GM23338 (cell line): ENCODE measurements around the gene CLSTN2. TPM values are rescaled to one million over a fixed set of nuclear protein-coding genes. Genes with fewer than 3 reads are reported as not detected.

Experiments
- ATAC-seq: fragments of 200-7000 bp; cut with Tn5 transposase; 3 replicates; pipeline ENCODE4 v1.9.1; 2020
- DNase-seq: peaks from one replicate; pipeline ENCODE4 v3.0.0-alpha.2; 2015; ENCODE audit warnings: low spot score
- H2AFZ ChIP-seq: fragments of 200-600 bp; sonication (generic); 2 replicates; pipeline ENCODE4 v1.8.0; 2016; ENCODE audit warnings: antibody characterized with exemption, mild to moderate bottlenecking, moderate library complexity
- H3F3A ChIP-seq: fragments of 200-600 bp; sonication (generic); replicated peaks from 2 replicates; pipeline ENCODE4 v1.8.0; 2017; ENCODE audit warnings: antibody characterized with exemption, mixed run types, low read depth
- H3K27ac ChIP-seq: fragments of 200-600 bp; sonication (generic); 2 replicates; pipeline ENCODE4 v1.6.1; 2016; ENCODE audit warnings: low read depth
- H3K27me3 ChIP-seq: fragments of 200-600 bp; sonication (generic); 2 replicates; pipeline ENCODE4 v1.8.0; 2016; ENCODE audit warnings: mild to moderate bottlenecking, mixed run types, moderate library complexity; ENCODE audit not compliant: insufficient read depth
- H3K36me3 ChIP-seq: fragments of 200-600 bp; sonication (generic); 2 replicates; pipeline ENCODE4 v1.8.0; 2016; ENCODE audit warnings: mild to moderate bottlenecking; ENCODE audit not compliant: insufficient read depth
- H3K4me1 ChIP-seq: fragments of 200-600 bp; sonication (generic); 2 replicates; pipeline ENCODE4 v1.8.0; 2016; ENCODE audit warnings: mild to moderate bottlenecking, moderate library complexity; ENCODE audit not compliant: insufficient read depth
- H3K4me2 ChIP-seq: fragments of 200-600 bp; sonication (generic); 2 replicates; pipeline ENCODE4 v1.7.1; 2017; ENCODE audit warnings: mixed run types
- H3K4me3 ChIP-seq: fragments of 200-600 bp; sonication (generic); 2 replicates; pipeline ENCODE4 v1.6.1; 2016; ENCODE audit warnings: mixed run types
- H3K79me2 ChIP-seq: fragments of 200-600 bp; sonication (generic); replicated peaks from 2 replicates; pipeline ENCODE4 v1.8.0; 2017; ENCODE audit warnings: mild to moderate bottlenecking; ENCODE audit not compliant: insufficient read depth
- H3K9me2 ChIP-seq: fragments of 200-600 bp; sonication (generic); 2 replicates; pipeline ENCODE4 v1.8.0; 2017; ENCODE audit not compliant: insufficient read depth
- H4K20me1 ChIP-seq: fragments of 200-600 bp; sonication (generic); replicated peaks from 2 replicates; pipeline ENCODE4 v1.8.0; 2017; ENCODE audit warnings: mild to moderate bottlenecking; ENCODE audit not compliant: insufficient read depth
- H3K27ac Mint-ChIP-seq: 2 replicates; pipeline ENCODE4 v1.8.0; 2020; ENCODE audit warnings: inconsistent platforms, mild to moderate bottlenecking, moderate library complexity, mixed read lengths
- H3K27me3 Mint-ChIP-seq: 3 replicates; pipeline ENCODE4 v1.8.0; 2022; ENCODE audit warnings: low read depth, mild to moderate bottlenecking, moderate library complexity, mixed read lengths, inconsistent platforms; ENCODE audit not compliant: insufficient read depth, poor library complexity
- H3K36me3 Mint-ChIP-seq: 3 replicates; pipeline ENCODE4 v1.8.0; 2021; ENCODE audit warnings: low read depth, mild to moderate bottlenecking, inconsistent platforms, moderate library complexity, mixed read lengths
- H3K4me1 Mint-ChIP-seq: 3 replicates; pipeline ENCODE4 v1.8.0; 2020; ENCODE audit warnings: mild to moderate bottlenecking, inconsistent platforms, mixed read lengths
- H3K4me3 Mint-ChIP-seq: 3 replicates; pipeline ENCODE4 v1.8.0; 2021; ENCODE audit warnings: moderate library complexity, mild to moderate bottlenecking, inconsistent platforms, mixed read lengths
- H3K9me3 Mint-ChIP-seq: 3 replicates; pipeline ENCODE4 v1.8.0; 2020; ENCODE audit warnings: moderate library complexity, mild to moderate bottlenecking, inconsistent platforms, mixed read lengths
- CREB1 ChIP-seq: fragments of 250-450 bp; sonication (Bioruptor Pico); IDR thresholded peaks from 2 replicates; pipeline ENCODE4 v1.5.0; 2020; ENCODE audit warnings: low read depth, mild to moderate bottlenecking, moderate library complexity
- EZH2 ChIP-seq: fragments of 200-600 bp; sonication (generic); IDR thresholded peaks from one replicate; pipeline ENCODE4 v1.8.0; 2017; ENCODE audit warnings: antibody characterized with exemption, mild to moderate bottlenecking, low read depth; ENCODE audit not compliant: unreplicated experiment
- EZH2phosphoT487 ChIP-seq: fragments of 200-600 bp; sonication (generic); IDR thresholded peaks from one replicate; pipeline ENCODE4 v1.8.1; 2018; ENCODE audit warnings: antibody characterized with exemption; ENCODE audit not compliant: unreplicated experiment
- JUNB ChIP-seq: IDR thresholded peaks from one replicate; pipeline ENCODE4 v1.6.1; 2016; ENCODE audit warnings: antibody characterized with exemption; ENCODE audit not compliant: unreplicated experiment
- NANOG ChIP-seq: IDR thresholded peaks from 2 replicates; pipeline ENCODE4 v1.6.1; 2016; ENCODE audit warnings: antibody characterized with exemption, borderline replicate concordance
- POLR2AphosphoS5 ChIP-seq: IDR thresholded peaks from 2 replicates; pipeline ENCODE4 v1.6.1; 2016; ENCODE audit warnings: antibody characterized with exemption, low read depth
- STAT1 ChIP-seq: IDR thresholded peaks from one replicate; pipeline ENCODE4 v1.6.1; 2016; ENCODE audit warnings: antibody characterized with exemption; ENCODE audit not compliant: unreplicated experiment
- ZNF114 ChIP-seq: fragments of 250-450 bp; sonication (Bioruptor Pico); IDR thresholded peaks from 2 replicates; pipeline ENCODE4 v1.5.0; 2020; ENCODE audit warnings: mild to moderate bottlenecking, moderate library complexity
- ZNF331 ChIP-seq: fragments of 250-450 bp; sonication (Bioruptor Pico); IDR thresholded peaks from 2 replicates; pipeline ENCODE4 v1.5.0; 2020; ENCODE audit warnings: low read depth, mild to moderate bottlenecking, moderate library complexity
- ZNF462 ChIP-seq: fragments of 250-450 bp; sonication (Bioruptor Pico); IDR thresholded peaks from 2 replicates; pipeline ENCODE4 v1.5.0; 2020; ENCODE audit warnings: mild to moderate bottlenecking, moderate library complexity
- polyA plus RNA-seq: library from polyadenylated mRNA; unstranded; fragments of >200 nt; fragmentation: Nextera tagmentation; extraction: Ambion mirVana; gene quantifications from 2 replicates; pipeline ENCODE4 v1.2.1, GENCODE V29; 2016
- total RNA-seq: library from RNA; depleted of rRNA; stranded (reverse); fragments of >200 nt; shearing (Covaris generic); gene quantifications from 2 replicates; pipeline ENCODE4 v1.2.3, GENCODE V29; 2014
- TF ChIP-seq, protein P1 (sequence below): IDR thresholded peaks from one replicate; pipeline ENCODE4 v1.6.1; 2018; ENCODE audit warnings: antibody characterized with exemption; ENCODE audit not compliant: unreplicated experiment
- TF ChIP-seq, protein P2 (sequence below), 2 experiments: fragments of 200-600 bp in 1 of 2; sonication (generic) in 1 of 2; conservative IDR thresholded peaks; 2 replicates each; pipeline versions ENCODE4 v1.5.1 to v1.6.1; 2016 to 2017; ENCODE audit warnings: antibody characterized with exemption in 2 of 2, low read depth in 2 of 2, mild to moderate bottlenecking in 2 of 2, moderate library complexity in 1 of 2
- TF ChIP-seq, protein P3 (sequence below): IDR thresholded peaks from 2 replicates; pipeline ENCODE4 v1.6.1; 2016; ENCODE audit warnings: antibody characterized with exemption

The CLSTN2 gene
- total and polyA plus RNA-seq, 2 experiments from 2014 or later: 0.11 to 0.83 TPM

DNA sequence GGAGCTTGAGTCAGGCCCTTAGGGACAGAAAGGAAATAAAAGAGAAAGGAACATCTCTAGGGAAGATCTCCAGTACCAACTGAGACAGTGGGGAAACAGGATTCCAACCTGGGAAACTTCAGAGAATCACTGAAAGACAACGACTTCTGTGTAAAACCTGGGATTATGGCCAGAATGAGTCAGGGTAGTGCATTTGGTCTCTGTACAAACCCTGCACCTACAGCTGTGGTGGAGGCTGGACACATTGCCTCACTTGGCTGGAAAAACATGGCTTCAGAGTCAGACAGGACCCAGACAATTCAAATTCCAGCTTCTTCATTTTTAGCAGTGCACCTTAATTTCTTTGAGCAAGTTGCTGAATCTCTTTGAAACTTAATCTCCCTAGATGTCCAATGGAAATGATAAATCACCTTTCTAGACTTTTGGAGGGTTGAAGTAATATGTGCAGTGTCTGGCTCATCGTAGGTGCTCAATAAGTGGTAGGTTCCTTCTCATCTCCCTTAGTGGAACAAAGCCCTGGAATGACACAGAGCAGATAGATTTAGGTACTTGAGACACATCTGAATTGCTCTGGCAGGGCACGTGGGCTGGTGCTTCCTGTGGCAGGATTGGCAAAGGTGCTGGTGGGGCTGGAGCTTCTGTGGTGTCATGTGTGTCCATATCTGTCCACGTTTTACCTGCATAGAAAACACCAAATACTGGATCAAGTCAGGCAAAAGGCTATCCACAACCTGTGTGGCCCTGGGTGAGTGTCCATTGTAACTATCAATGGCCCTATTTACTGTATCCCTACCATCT is 6.1 kb upstream of the CLSTN2 start:
- Histone ChIP-seq H3K27me3 (peaks cover 9% of the 10 kb centered on the region), H3F3A (no peaks in the 10 kb centered on the region), H3K4me3 (no peak overlapping the region), H3K27ac (no peak overlapping the region), H3K4me1 (no peaks in the 10 kb centered on the region), H3K79me2 (no peaks in the 10 kb centered on the region), H3K36me3 (no peaks in the 10 kb centered on the region), H3K9me2 (0 out of 2 replicates have a peak, but pooled peaks cover 3% of the 10 kb centered on the region), H2AFZ (no peak overlapping the region), H3K4me2 (no peak overlapping the region), H4K20me1 (no peaks in the 10 kb centered on the region)
- TF ChIP-seq ZNF114 (CRISPR knock-in tag) (no peak), STAT1 (no peak), ZNF331 (CRISPR knock-in tag) (no peak), CREB1 (CRISPR knock-in tag) (no peak), NANOG (no peak), JUNB (no peak), EZH2phosphoT487 (no peak), POLR2AphosphoS5 (no peak), ZNF462 (CRISPR knock-in tag) (no peak), EZH2 (no peak)
- TF ChIP-seq, protein P1, sequence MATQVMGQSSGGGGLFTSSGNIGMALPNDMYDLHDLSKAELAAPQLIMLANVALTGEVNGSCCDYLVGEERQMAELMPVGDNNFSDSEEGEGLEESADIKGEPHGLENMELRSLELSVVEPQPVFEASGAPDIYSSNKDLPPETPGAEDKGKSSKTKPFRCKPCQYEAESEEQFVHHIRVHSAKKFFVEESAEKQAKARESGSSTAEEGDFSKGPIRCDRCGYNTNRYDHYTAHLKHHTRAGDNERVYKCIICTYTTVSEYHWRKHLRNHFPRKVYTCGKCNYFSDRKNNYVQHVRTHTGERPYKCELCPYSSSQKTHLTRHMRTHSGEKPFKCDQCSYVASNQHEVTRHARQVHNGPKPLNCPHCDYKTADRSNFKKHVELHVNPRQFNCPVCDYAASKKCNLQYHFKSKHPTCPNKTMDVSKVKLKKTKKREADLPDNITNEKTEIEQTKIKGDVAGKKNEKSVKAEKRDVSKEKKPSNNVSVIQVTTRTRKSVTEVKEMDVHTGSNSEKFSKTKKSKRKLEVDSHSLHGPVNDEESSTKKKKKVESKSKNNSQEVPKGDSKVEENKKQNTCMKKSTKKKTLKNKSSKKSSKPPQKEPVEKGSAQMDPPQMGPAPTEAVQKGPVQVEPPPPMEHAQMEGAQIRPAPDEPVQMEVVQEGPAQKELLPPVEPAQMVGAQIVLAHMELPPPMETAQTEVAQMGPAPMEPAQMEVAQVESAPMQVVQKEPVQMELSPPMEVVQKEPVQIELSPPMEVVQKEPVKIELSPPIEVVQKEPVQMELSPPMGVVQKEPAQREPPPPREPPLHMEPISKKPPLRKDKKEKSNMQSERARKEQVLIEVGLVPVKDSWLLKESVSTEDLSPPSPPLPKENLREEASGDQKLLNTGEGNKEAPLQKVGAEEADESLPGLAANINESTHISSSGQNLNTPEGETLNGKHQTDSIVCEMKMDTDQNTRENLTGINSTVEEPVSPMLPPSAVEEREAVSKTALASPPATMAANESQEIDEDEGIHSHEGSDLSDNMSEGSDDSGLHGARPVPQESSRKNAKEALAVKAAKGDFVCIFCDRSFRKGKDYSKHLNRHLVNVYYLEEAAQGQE: no peak
- TF ChIP-seq, protein P2, sequence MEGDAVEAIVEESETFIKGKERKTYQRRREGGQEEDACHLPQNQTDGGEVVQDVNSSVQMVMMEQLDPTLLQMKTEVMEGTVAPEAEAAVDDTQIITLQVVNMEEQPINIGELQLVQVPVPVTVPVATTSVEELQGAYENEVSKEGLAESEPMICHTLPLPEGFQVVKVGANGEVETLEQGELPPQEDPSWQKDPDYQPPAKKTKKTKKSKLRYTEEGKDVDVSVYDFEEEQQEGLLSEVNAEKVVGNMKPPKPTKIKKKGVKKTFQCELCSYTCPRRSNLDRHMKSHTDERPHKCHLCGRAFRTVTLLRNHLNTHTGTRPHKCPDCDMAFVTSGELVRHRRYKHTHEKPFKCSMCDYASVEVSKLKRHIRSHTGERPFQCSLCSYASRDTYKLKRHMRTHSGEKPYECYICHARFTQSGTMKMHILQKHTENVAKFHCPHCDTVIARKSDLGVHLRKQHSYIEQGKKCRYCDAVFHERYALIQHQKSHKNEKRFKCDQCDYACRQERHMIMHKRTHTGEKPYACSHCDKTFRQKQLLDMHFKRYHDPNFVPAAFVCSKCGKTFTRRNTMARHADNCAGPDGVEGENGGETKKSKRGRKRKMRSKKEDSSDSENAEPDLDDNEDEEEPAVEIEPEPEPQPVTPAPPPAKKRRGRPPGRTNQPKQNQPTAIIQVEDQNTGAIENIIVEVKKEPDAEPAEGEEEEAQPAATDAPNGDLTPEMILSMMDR (conservative IDR thresholded peaks at IDR 0.05; ENCODE audit: low read depth in 2 of 2): no peak
- TF ChIP-seq, protein P3, sequence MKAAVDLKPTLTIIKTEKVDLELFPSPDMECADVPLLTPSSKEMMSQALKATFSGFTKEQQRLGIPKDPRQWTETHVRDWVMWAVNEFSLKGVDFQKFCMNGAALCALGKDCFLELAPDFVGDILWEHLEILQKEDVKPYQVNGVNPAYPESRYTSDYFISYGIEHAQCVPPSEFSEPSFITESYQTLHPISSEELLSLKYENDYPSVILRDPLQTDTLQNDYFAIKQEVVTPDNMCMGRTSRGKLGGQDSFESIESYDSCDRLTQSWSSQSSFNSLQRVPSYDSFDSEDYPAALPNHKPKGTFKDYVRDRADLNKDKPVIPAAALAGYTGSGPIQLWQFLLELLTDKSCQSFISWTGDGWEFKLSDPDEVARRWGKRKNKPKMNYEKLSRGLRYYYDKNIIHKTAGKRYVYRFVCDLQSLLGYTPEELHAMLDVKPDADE: no peak
- DNase-seq: no peak
- Mint-ChIP-seq H3K27me3 (no peaks in the 10 kb centered on the region), H3K4me1 (no peaks in the 10 kb centered on the region), H3K4me3 (no peak overlapping the region), H3K27ac (no peak overlapping the region), H3K36me3 (no peaks in the 10 kb centered on the region), H3K9me3 (no peaks in the 10 kb centered on the region)
- ATAC-seq: no peak
